Suprapubic skin (tissue), 4 donors: Measurements from ENCODE around the gene GOLGA2.

ENCODE experiments used
- CTCF ChIP-seq, 2 donors: fragments of 200-600 bp in 1 of 2; fragments of 450-650 bp in 1 of 2; sonication (generic) in 1 of 2; IDR thresholded peaks; one replicate each; pipeline ENCODE4 v1.5.1; 2016 to 2019; ENCODE audit warnings: antibody characterized with exemption in 2 of 2, mild to moderate bottlenecking in 1 of 2, moderate library complexity in 1 of 2
- POLR2A ChIP-seq, 2 donors: fragments of 450-650 bp; IDR thresholded peaks; one replicate each; pipeline ENCODE4 v1.6.1; 2017; ENCODE audit warnings: antibody characterized with exemption in 2 of 2, mild to moderate bottlenecking in 2 of 2, moderate library complexity in 2 of 2
- POLR2AphosphoS5 ChIP-seq, 3 donors: sonication (generic); formaldehyde crosslinking; IDR thresholded peaks; one replicate each; pipeline ENCODE4 v1.6.1; 2017; ENCODE audit warnings: antibody characterized with exemption in 3 of 3

GRCh38 chr9:128314697-128315096, 38.9 kb upstream of the GOLGA2 start:
- TF ChIP-seq CTCF (IDR thresholded peaks at IDR 0.05), result no peak
- TF ChIP-seq POLR2A (IDR thresholded peaks at IDR 0.05), result no peak
- no peak for TF ChIP-seq POLR2AphosphoS5 (IDR thresholded peaks at IDR 0.05)
